K562 (cell line): ENCODE data around the gene ACSS1. TPM values are rescaled to one million over a fixed set of nuclear protein-coding genes. Genes with fewer than 3 reads are reported as not detected.

Experiments
- ATAC-seq: fragments of 200-7000 bp; cut with Tn5 transposase; 3 replicates; pipeline ENCODE4 v1.9.1; 2020; ENCODE audit warnings: moderate library complexity
- BruUV-seq: library from RNA; stranded (reverse); fragments of 400-500 nt; replicated peaks from 2 replicates; lab custom pipeline; 2021; lab: Mats Ljungman, UMichigan
- CTCF ChIA-PET: fragments of 300-600 bp; formaldehyde crosslinking; extraction: SDS; loops from one replicate; lab custom pipeline; 2021; ENCODE audit warnings: low intra/inter-chr PET ratio; lab: Yijun Ruan, JAX
- POLR2A ChIA-PET: fragments of 300-600, 350-650 bp; sonication (Branson Sonifier 250); formaldehyde crosslinking; extraction: SDS; loops from one replicate; lab custom pipeline; 2021; ENCODE audit warnings: antibody characterized with exemption, inconsistent platforms; lab: Yijun Ruan, JAX
- DNase-seq, 4 experiments: peaks; one replicate each; pipeline versions ENCODE4 v3.0.0 to v3.0.0-alpha.2; 2011 to 2018; ENCODE audit warnings: low spot score in 3 of 4, mixed read lengths in 3 of 4; ENCODE audit errors: extremely low read depth in 1 of 4
- FAIRE-seq: peaks from 2 replicates; lab custom pipeline; 2011; peaks lifted over from hg19 to GRCh38; lab: Jason Lieb, UNC
- H2AFZ ChIP-seq: 2 replicates; pipeline ENCODE4 v1.6.0; 2011; ENCODE audit warnings: low read depth, low read length, control low read depth, inconsistent platforms
- H3K27ac ChIP-seq: fragments of 200-600 bp; 3 replicates; pipeline ENCODE4 v1.8.0; 2011; ENCODE audit warnings: low read depth, mild to moderate bottlenecking, control low read depth, inconsistent platforms, low read length, moderate library complexity, mixed read lengths; ENCODE audit errors: extremely low read depth
- H3K27me3 ChIP-seq, 2 experiments: fragments of 300-600 bp in 1 of 2; 2 replicates in 1 of 2; 3 replicates in 1 of 2; pipeline versions ENCODE4 v1.6.0 to v1.8.0; 2011; ENCODE audit warnings: inconsistent platforms in 2 of 2, low read length in 2 of 2, mild to moderate bottlenecking in 1 of 2, mixed read lengths in 1 of 2, moderate library complexity in 1 of 2; ENCODE audit not compliant: control insufficient read depth in 2 of 2, insufficient read depth in 2 of 2
- H3K36me3 ChIP-seq: fragments of 300-600 bp; 3 replicates; pipeline ENCODE4 v1.8.0; 2011; ENCODE audit warnings: mild to moderate bottlenecking, low read length, inconsistent platforms; ENCODE audit not compliant: control insufficient read depth, insufficient read depth
- H3K4me1 ChIP-seq, 2 experiments: fragments of 200-600 bp in 1 of 2; replicated peaks in 1 of 2; 2 replicates in 1 of 2; 3 replicates in 1 of 2; pipeline versions ENCODE4 v1.5.1 to v1.8.0; 2011; ENCODE audit warnings: inconsistent platforms in 2 of 2, low read length in 2 of 2, mild to moderate bottlenecking in 1 of 2, mixed read lengths in 1 of 2, moderate library complexity in 1 of 2; ENCODE audit not compliant: control insufficient read depth in 2 of 2, insufficient read depth in 2 of 2
- H3K4me2 ChIP-seq: 2 replicates; pipeline ENCODE4 v1.6.1; 2011; ENCODE audit warnings: low read length, control low read depth, inconsistent platforms, mixed read lengths; ENCODE audit not compliant: insufficient read depth
- H3K4me3 ChIP-seq: fragments of 200-600 bp; sonication (generic), shearing (Covaris generic); 2 replicates; pipeline ENCODE4 v1.5.1; 2016; ENCODE audit warnings: control low read depth, inconsistent platforms
- H3K79me2 ChIP-seq: fragments of 200-600 bp; 3 replicates; pipeline ENCODE4 v1.8.0; 2011; ENCODE audit warnings: low read length, inconsistent platforms; ENCODE audit not compliant: control insufficient read depth, insufficient read depth
- H3K9ac ChIP-seq, 2 experiments: 2 replicates each; pipeline versions ENCODE4 v1.6.0 to v1.6.1; 2011; ENCODE audit warnings: low read depth in 2 of 2, low read length in 2 of 2, control low read depth in 1 of 2, inconsistent platforms in 1 of 2, mild to moderate bottlenecking in 1 of 2, mixed read lengths in 1 of 2; ENCODE audit not compliant: insufficient read depth in 1 of 2
- H3K9me1 ChIP-seq: one replicate; pipeline ENCODE4 v1.6.0; 2011; ENCODE audit warnings: inconsistent platforms, mild to moderate bottlenecking, low read length, moderate library complexity; ENCODE audit not compliant: control insufficient read depth, insufficient read depth
- H3K9me3 ChIP-seq: replicated peaks from 2 replicates; pipeline ENCODE4 v1.5.1; 2011; ENCODE audit warnings: low read depth, low read length, inconsistent platforms; ENCODE audit not compliant: control insufficient read depth, insufficient read depth
- H4K20me1 ChIP-seq: replicated peaks from 2 replicates; pipeline ENCODE4 v1.6.1; 2011; ENCODE audit warnings: low read length, inconsistent platforms, mixed read lengths; ENCODE audit not compliant: control insufficient read depth, insufficient read depth
- BMI1 ChIP-seq: fragments of 150-350 bp; IDR thresholded peaks from 2 replicates; pipeline ENCODE4 v1.6.1; 2014; ENCODE audit warnings: low read length
- CC2D1A ChIP-seq: fragments of 450-650 bp; IDR thresholded peaks from 2 replicates; pipeline ENCODE4 v1.6.1; 2017; ENCODE audit warnings: mild to moderate bottlenecking
- CEBPB ChIP-seq: fragments of 450-650 bp; IDR thresholded peaks from 2 replicates; pipeline ENCODE4 v1.6.1; 2016; ENCODE audit warnings: missing genetic modification characterization, missing compliant biosample characterization
- MAX ChIP-seq: sonication (generic); formaldehyde crosslinking; IDR thresholded peaks from 2 replicates; pipeline ENCODE4 v1.9.0; 2022; ENCODE audit warnings: mild to moderate bottlenecking, missing genetic modification reagents
- PHF20 ChIP-seq: fragments of 450-650 bp; IDR thresholded peaks from 2 replicates; pipeline ENCODE4 v1.6.1; 2018; ENCODE audit not compliant: partially characterized antibody
- SREBF1 ChIP-seq: fragments of 150-350 bp; IDR thresholded peaks from 2 replicates; pipeline ENCODE4 v1.6.1; 2014; ENCODE audit warnings: antibody characterized with exemption, low read depth, low read length, borderline replicate concordance
- TFAM ChIP-seq: fragments of 250-450 bp; sonication (Bioruptor Pico); conservative IDR thresholded peaks from 2 replicates; pipeline ENCODE4 v1.5.0; 2021; ENCODE audit warnings: mild to moderate bottlenecking, moderate library complexity
- ZNF174 ChIP-seq: fragments of 250-450 bp; sonication (Bioruptor Pico); IDR thresholded peaks from 2 replicates; pipeline ENCODE4 v1.4.0; 2020; ENCODE audit warnings: mild to moderate bottlenecking
- WGBS: fragments of 100-300 bp; shearing (Covaris generic); methylation state at CpG from one replicate; pipeline ENCODE4 v1.1.6; 2016; ENCODE audit warnings: low coverage, mixed read lengths; ENCODE audit not compliant: insufficient coverage; ENCODE audit errors: missing lambda C conversion rate; 5-methylcytosine and 5-hydroxymethylcytosine counted together
- in situ Hi-C: fragments of 300-500 bp; cut with MboI; formaldehyde crosslinking; loops from 4 replicates; pipeline ENCODE4 v1.15.0; 2018; ENCODE audit warnings: inconsistent platforms, mixed read lengths
- intact Hi-C: fragments of 100-400 bp; cut with micrococcal nuclease; formaldehyde crosslinking; loops from 2 replicates; pipeline ENCODE4 v1.14.2; 2022
- polyA plus RNA-seq, 8 experiments: library from polyadenylated mRNA; depleted of rRNA in 4 of 8; stranded (reverse) in 5 of 8; unstranded in 3 of 8; fragments of >200 nt; fragmentation: Nextera tagmentation in 2 of 8; fragmentation: Illumina TruSeq in 1 of 8; extraction: Ambion mirVana in 2 of 8; extraction: Trizol in 1 of 8; gene quantifications; 2 replicates each; pipeline versions ENCODE4 v1.2.1 to v1.2.3, GENCODE V29; 2011 to 2014; ENCODE audit warnings: inconsistent platforms in 1 of 8, missing spikeins in 1 of 8
- total RNA-seq, 7 experiments: library from RNA; depleted of rRNA in 6 of 7; stranded (reverse); fragments of >200 nt in 6 of 7; fragmentation: Illumina TruSeq in 2 of 7; extraction: Trizol in 2 of 7; gene quantifications; 2 replicates each; pipeline versions ENCODE4 v1.2.1 to v1.2.3, GENCODE V29; 2011 to 2021; ENCODE audit warnings: low replicate concordance in 1 of 7
- TF ChIP-seq, protein P1 (sequence below): fragments of 250-450 bp; sonication (Bioruptor Pico); IDR thresholded peaks from 2 replicates; pipeline ENCODE4 v1.8.0; 2021; ENCODE audit warnings: mild to moderate bottlenecking, moderate library complexity
- TF ChIP-seq, protein P2 (sequence below): IDR thresholded peaks from 2 replicates; pipeline ENCODE4 v1.6.1; 2011; ENCODE audit not compliant: insufficient read length; ENCODE audit errors: extremely low read depth

ACSS1 gene
- total and polyA plus RNA-seq, 9 of the 15 experiments (the other 6 are each of a cell fraction or from before 2014, with no cell fraction given) = 0.07 to 2.1 (median 0.27) TPM; not detected in 3

DNA sequence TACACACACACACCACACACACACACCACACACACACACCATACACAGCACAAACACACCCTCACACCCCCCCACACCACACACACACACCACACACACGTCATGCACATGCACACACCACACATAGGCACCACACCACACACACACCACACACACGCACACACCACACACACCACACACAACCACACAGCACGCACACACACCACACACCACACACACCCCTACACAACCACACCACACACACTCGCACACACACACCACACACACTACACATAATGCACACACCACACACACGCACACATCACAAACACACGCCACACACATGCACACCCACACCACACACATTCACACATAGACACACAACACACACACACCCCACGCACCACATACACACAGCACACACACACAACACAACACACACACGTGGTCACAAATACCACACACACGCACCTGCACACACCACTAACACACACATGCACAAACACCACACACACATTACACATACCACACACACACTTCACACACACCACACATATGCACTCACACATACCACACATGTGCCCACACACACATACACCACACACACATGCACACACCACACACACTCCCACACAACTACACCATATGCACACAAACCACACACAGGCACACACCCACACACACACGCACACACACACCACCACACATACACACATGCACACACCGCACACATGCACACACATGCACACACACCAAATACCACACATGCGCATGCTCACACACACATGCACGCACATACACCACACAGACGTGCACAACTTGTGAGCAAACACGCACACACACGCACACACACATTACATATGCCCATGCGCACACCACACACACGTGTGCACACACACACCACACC lies 9.4 kb upstream of the ACSS1 start:
- no peaks in the 10 kb centered on the region for H3K9me3 ChIP-seq
- BruUV-seq = no TSS peak
- no peaks in the 10 kb centered on the region for H3K9me1 ChIP-seq
- peaks cover 0 to 20% of the 10 kb centered on the region in 2 experiments; a peak in 3 of 5 replicates for H3K27me3 ChIP-seq
- H3K4me2 ChIP-seq = no peak overlapping the region
- FAIRE-seq (no peak), DNase-seq (no peak), ATAC-seq (no peak)
- no peaks in the 10 kb centered on the region for H4K20me1 ChIP-seq
- ChIA-PET POLR2A (interaction anchor here (0.7 kb wide), 1 partner anchor 44 kb away, joined by 5 read pairs; no protein-coding TSS in a partner anchor), CTCF (interaction anchor here (4.3 kb wide), 1 partner anchor 73 kb away, joined by 34 read pairs; the partner anchor contains the start of gene APMAP)
- H3K4me1 ChIP-seq = no peaks in the 10 kb centered on the region
- H3K79me2 ChIP-seq = no peaks in the 10 kb centered on the region
- no peak overlapping the region for H2AFZ ChIP-seq
- 11% methylated on average over 7 of the region's 18 CpGs for WGBS
- intact Hi-C loops (no loop called here), in situ Hi-C loops (no loop called here)
- H3K27ac ChIP-seq = no peak overlapping the region
- H3K9ac ChIP-seq = no peak overlapping the region
- H3K4me3 ChIP-seq = no peak overlapping the region
- H3K36me3 ChIP-seq = no peaks in the 10 kb centered on the region
- TF ChIP-seq CEBPB (tag) = no peak
- TF ChIP-seq CC2D1A = no peak

DNA sequence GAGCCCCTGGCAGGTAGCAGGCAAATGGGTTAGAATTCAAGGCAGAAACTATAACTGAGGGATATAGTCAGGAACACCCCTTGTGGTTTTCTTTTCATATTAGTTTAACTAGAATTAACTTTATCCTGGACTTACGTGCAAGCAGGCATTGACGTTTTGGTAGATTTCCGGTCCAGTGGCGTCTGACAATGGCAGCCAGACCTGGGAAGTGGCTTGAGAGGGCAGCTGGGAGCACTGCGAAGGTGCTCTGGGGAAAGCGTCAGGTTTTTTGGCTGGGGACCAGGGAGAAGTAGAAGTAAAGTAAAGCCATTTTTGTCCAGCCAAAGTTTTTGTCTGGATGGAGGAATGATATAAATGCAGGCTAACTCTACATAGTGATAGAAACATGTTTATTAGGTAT lies 8.4 kb upstream of the ACSS1 start:
- Histone ChIP-seq H3K4me2 (no peak overlapping the region), H2AFZ (no peak overlapping the region)
- intact Hi-C loops = no loop called here

More for the DNA sequence above, 8.4 kb upstream of the ACSS1 start:
- Histone ChIP-seq H3K27me3 (peaks cover 0 to 24% of the 10 kb centered on the region in 2 experiments; a peak in 3 of 5 replicates), H3K4me1 (no peaks in the 10 kb centered on the region)
- DNase-seq = no peak
- TF ChIP-seq SREBF1 (no peak), ZNF174 (CRISPR knock-in tag) (no peak), TFAM (CRISPR knock-in tag) (no peak), MAX (CRISPR knock-in tag) (no peak), BMI1 (no peak), PHF20 (no peak)
- TF ChIP-seq, protein P1, sequence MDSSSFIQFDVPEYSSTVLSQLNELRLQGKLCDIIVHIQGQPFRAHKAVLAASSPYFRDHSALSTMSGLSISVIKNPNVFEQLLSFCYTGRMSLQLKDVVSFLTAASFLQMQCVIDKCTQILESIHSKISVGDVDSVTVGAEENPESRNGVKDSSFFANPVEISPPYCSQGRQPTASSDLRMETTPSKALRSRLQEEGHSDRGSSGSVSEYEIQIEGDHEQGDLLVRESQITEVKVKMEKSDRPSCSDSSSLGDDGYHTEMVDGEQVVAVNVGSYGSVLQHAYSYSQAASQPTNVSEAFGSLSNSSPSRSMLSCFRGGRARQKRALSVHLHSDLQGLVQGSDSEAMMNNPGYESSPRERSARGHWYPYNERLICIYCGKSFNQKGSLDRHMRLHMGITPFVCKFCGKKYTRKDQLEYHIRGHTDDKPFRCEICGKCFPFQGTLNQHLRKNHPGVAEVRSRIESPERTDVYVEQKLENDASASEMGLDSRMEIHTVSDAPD (CRISPR knock-in tag) = no peak
- TF ChIP-seq, protein P2, sequence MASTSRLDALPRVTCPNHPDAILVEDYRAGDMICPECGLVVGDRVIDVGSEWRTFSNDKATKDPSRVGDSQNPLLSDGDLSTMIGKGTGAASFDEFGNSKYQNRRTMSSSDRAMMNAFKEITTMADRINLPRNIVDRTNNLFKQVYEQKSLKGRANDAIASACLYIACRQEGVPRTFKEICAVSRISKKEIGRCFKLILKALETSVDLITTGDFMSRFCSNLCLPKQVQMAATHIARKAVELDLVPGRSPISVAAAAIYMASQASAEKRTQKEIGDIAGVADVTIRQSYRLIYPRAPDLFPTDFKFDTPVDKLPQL = no peak
- TF ChIP-seq, all 486 proteins: peak for 0
- ATAC-seq (no peak), FAIRE-seq (no peak)
- Histone ChIP-seq H3K4me3 (no peak overlapping the region), H3K27ac (no peak overlapping the region), H3K9me1 (no peaks in the 10 kb centered on the region), H3K36me3 (no peaks in the 10 kb centered on the region), H3K79me2 (no peaks in the 10 kb centered on the region), H4K20me1 (no peaks in the 10 kb centered on the region), H3K9ac (no peak overlapping the region), H3K9me3 (no peaks in the 10 kb centered on the region)
- WGBS = 3% methylated on average over 5 of the region's 6 CpGs
- no TSS peak for BruUV-seq
- POLR2A ChIA-PET = no interaction called here
- CTCF ChIA-PET = interaction anchor here (4.3 kb wide), 1 partner anchor 72 kb away, joined by 34 read pairs; the partner anchor contains the start of gene APMAP
- in situ Hi-C loops = no loop called here
